ENCODE data around the gene ATAD2B. TPM values are rescaled to one million over a fixed set of nuclear protein-coding genes. Genes with fewer than 3 reads are reported as not detected.

Gene ATAD2B
- total and polyA plus RNA-seq, 4 donors = 4.1 to 77.3 (median 17.0) TPM

GRCh38 chr2:23926290-23926749 lies 603 bp downstream of the ATAD2B start:
- ATAC-seq (ENCODE audit: insufficient read depth, low FRiP score) = peak; percentile 27
- peak in 2 of 3 donors; percentile 39 to 64 for DNase-seq
- TF ChIP-seq CTCF (IDR thresholded peaks at IDR 0.05; ENCODE audit: control extremely low read depth, extremely low read depth) = no peak
- WGBS, 2 donors = 0 to 1% methylated on average over 39 of the region's 39 CpGs
- Histone ChIP-seq H3K9me3 (ENCODE audit: control insufficient read depth in 4 of 4, insufficient read depth in 3 of 4, low read length in 3 of 4) (no peaks in the 10 kb centered on the region), H3K36me3 (ENCODE audit: control insufficient read depth in 4 of 4, insufficient read depth in 4 of 4, low read length in 4 of 4) (peaks cover 0 to 5% (median 2%) of the 10 kb centered on the region in 4 donors), H3K4me3 (peak overlapping the region; percentile 93), H3K27me3 (ENCODE audit: control insufficient read depth in 3 of 3, insufficient read depth in 3 of 3, low read length in 2 of 3) (no peaks in the 10 kb centered on the region), H3K4me1 (ENCODE audit: control insufficient read depth in 5 of 5, insufficient read depth in 5 of 5, low read length in 5 of 5) (peaks cover 0 to 22% (median 5%) of the 10 kb centered on the region in 5 donors), H3K9ac (ENCODE audit: insufficient read depth in 1 of 2, low read length in 2 of 2) (peak overlapping the region; percentile 89 to 91), H3K27ac (ENCODE audit: low read depth in 1 of 2, low read length in 1 of 2) (peak overlapping the region; percentile 93 to 100)

- DNase-seq (peak in 2 of 3 donors; percentile 80 to 81), ATAC-seq (ENCODE audit: insufficient read depth, low FRiP score) (peak; percentile 49)
- H3K27me3 ChIP-seq (ENCODE audit: control insufficient read depth in 3 of 3, insufficient read depth in 3 of 3, low read length in 2 of 3) = no peaks in the 10 kb centered on the region
- H3K36me3 ChIP-seq (ENCODE audit: control insufficient read depth in 4 of 4, insufficient read depth in 4 of 4, low read length in 4 of 4) = peaks cover 0 to 5% (median 2%) of the 10 kb centered on the region in 4 donors
- H3K4me1 ChIP-seq (ENCODE audit: control insufficient read depth in 5 of 5, insufficient read depth in 5 of 5, low read length in 5 of 5) = peaks cover 0 to 22% (median 5%) of the 10 kb centered on the region in 5 donors
- H3K9me3 ChIP-seq (ENCODE audit: control insufficient read depth in 4 of 4, insufficient read depth in 3 of 4, low read length in 3 of 4) = no peaks in the 10 kb centered on the region
- 1% methylated on average over 13 of the region's 13 CpGs for WGBS, 2 donors
- H3K4me3 ChIP-seq = peak overlapping the region; percentile 93
- peak overlapping the region; percentile 93 to 100 for H3K27ac ChIP-seq (ENCODE audit: low read depth in 1 of 2, low read length in 1 of 2)
- peak overlapping the region; percentile 89 to 91 for H3K9ac ChIP-seq (ENCODE audit: insufficient read depth in 1 of 2, low read length in 2 of 2)
- no peak for TF ChIP-seq CTCF (IDR thresholded peaks at IDR 0.05; ENCODE audit: control extremely low read depth, extremely low read depth)
Observed at GRCh38 chr2:23925702-23926289, 1.1 kb downstream of the ATAD2B start.

- H3K4me3 ChIP-seq = no peak overlapping the region
- no peak overlapping the region for H3K27ac ChIP-seq (ENCODE audit: low read depth in 1 of 2, low read length in 1 of 2)
- H3K36me3 ChIP-seq (ENCODE audit: control insufficient read depth in 4 of 4, insufficient read depth in 4 of 4, low read length in 4 of 4) = peaks cover 0 to 5% (median 2%) of the 10 kb centered on the region in 4 donors
- TF ChIP-seq CTCF (IDR thresholded peaks at IDR 0.05; ENCODE audit: control extremely low read depth, extremely low read depth) = no peak
- ATAC-seq (ENCODE audit: insufficient read depth, low FRiP score) (no peak), DNase-seq (peak in 2 of 3 donors; percentile 38 to 45)
- no peaks in the 10 kb centered on the region for H3K9me3 ChIP-seq (ENCODE audit: control insufficient read depth in 4 of 4, insufficient read depth in 3 of 4, low read length in 3 of 4)
- peak overlapping the region; percentile 39 to 91 for H3K9ac ChIP-seq (ENCODE audit: insufficient read depth in 1 of 2, low read length in 2 of 2)
- 37 to 53% methylated on average over 7 of the region's 7 CpGs for WGBS, 2 donors
- H3K4me1 ChIP-seq (ENCODE audit: control insufficient read depth in 5 of 5, insufficient read depth in 5 of 5, low read length in 5 of 5) = peaks cover 0 to 22% (median 5%) of the 10 kb centered on the region in 5 donors
- no peaks in the 10 kb centered on the region for H3K27me3 ChIP-seq (ENCODE audit: control insufficient read depth in 3 of 3, insufficient read depth in 3 of 3, low read length in 2 of 3)
Observed at GRCh38 chr2:23924589-23925359, 2.1 kb downstream of the ATAD2B start.
